IPS-18c (cell line): ENCODE data around the gene RPTOR.
"Not testable (repeated sequence)": the region's sequence is repeated elsewhere in the genome, so short reads cannot be mapped to it uniquely, and the experiment has no call there.

Experiments
- H3K4me3 ChIP-seq: 2 replicates; pipeline ENCODE4 v1.7.0; 2013; ENCODE audit warnings: low read depth, mild to moderate bottlenecking, low read length, moderate library complexity; ENCODE audit not compliant: insufficient read depth
- H3K9me3 ChIP-seq: one replicate; pipeline ENCODE4 v1.6.1; 2013; ENCODE audit warnings: mild to moderate bottlenecking, low read length, moderate library complexity; ENCODE audit not compliant: control insufficient read depth, insufficient read depth

The RPTOR gene

DNA sequence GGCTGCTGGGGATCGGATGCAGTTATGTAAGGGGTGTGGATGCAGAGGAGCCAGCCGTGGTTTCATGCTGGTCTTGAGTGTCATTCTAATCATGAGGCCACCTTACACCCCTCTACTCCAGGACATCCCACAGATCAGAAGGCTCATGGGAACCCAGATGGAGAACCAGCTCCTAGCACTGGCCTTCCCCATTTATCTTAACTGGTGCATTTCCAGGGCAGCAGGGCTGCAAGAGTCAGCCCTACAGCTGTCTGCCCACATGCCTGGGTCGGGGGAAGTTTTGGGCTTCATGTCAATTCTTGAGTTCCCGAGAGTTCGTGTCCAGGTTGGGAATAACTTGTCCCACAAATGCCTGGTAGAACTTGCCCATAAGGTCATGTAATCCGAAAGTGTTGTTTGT, 29.1 kb downstream of the RPTOR start:
- Histone ChIP-seq H3K4me3 (no peak overlapping the region), H3K9me3 (peaks cover 2% of the 10 kb centered on the region)

DNA sequence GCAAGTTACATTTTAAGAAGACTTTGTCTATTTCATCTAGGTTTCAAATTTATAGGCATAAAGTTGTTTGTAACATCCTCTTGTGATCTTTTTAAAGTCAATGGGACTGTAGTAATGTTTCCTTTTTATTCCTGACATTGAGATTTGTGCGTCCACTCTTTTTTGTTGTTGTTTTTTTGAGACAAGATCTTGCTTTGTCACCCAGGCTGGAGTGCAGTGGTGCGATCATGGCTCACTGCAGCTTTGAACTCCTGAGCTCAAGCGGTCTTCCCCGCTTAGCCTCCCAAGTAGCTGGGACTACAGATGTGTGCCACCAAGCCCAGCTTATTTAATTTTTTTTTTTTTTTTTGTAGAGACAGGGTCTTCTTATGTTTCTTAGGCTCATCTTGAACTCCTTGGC, 29.9 kb downstream of the RPTOR start:
- no peak overlapping the region for H3K4me3 ChIP-seq
- peaks cover 2% of the 10 kb centered on the region for H3K9me3 ChIP-seq

DNA sequence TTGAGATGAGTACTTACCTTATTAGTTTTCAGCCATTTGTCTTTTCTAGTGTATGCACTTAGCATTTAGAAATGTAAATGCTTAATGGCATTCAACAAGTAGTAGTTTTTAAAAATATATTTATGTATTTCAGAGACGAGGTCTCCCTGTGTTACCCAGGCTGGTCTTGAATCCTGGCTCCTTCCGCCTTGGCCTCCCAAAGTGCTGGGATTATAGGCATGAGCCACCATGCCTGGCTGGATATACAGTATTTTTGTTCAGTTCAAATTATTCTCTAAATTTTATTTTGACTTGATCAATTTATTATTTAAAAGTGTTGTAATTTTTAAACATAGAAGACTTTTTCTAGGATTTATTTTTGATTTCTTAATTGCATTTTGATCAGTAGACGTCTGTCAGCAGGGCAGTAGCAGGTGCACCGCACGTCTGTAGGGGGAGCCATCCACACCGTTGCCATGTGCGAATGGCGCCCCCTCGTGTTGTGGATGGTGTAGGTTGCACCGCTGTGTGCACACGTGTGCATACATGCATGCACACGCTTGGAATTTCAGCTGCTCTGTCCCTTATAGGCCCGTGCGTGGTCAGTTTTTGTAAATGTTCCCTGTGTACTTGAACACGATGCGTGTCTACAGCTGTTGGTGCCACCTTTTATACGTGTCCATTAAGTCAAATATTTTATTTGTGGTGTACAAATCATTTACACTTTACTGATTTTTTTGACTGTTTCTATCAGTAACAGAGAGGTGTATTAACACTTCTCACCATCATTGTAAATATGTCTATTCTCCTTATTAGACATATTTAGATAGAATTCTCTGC, 30.6 kb downstream of the RPTOR start:
- H3K9me3 ChIP-seq: no peaks in the 10 kb centered on the region
- no peak overlapping the region for H3K4me3 ChIP-seq

DNA sequence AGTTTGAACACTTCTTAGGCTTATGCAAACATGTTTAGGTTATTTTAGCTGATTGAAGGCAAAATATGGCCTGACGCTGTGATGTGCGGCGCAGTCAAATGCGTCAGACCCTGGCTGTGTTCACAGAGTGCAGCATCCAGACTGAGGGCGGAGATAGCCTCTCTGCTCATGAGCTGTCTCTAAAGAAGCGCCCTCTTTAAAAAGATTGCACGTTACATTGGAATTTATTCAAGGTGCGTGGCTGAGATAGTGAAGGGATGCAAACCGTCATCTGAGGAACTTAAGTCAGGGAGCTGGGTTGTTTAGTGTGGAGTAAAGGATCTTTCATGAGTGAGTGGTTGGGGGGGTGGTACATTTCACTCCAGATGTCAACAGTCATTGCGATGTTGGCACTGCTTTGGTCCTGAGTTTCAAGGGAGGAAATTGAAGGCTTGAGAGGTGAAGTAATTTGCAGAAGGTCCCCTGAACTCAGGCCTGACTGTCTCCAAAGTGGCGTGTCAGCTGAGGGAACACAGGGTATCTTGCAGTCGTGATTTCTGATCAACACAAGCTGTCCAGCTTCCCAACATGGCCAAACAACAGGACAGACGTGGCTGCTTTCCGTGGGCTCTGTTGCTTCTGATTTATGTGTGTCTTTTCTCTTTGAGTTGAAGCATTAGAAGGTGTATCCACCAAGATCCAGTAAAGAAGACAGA, 33.4 kb downstream of the RPTOR start:
- no peak overlapping the region for H3K4me3 ChIP-seq
- H3K9me3 ChIP-seq: no peaks in the 10 kb centered on the region

DNA sequence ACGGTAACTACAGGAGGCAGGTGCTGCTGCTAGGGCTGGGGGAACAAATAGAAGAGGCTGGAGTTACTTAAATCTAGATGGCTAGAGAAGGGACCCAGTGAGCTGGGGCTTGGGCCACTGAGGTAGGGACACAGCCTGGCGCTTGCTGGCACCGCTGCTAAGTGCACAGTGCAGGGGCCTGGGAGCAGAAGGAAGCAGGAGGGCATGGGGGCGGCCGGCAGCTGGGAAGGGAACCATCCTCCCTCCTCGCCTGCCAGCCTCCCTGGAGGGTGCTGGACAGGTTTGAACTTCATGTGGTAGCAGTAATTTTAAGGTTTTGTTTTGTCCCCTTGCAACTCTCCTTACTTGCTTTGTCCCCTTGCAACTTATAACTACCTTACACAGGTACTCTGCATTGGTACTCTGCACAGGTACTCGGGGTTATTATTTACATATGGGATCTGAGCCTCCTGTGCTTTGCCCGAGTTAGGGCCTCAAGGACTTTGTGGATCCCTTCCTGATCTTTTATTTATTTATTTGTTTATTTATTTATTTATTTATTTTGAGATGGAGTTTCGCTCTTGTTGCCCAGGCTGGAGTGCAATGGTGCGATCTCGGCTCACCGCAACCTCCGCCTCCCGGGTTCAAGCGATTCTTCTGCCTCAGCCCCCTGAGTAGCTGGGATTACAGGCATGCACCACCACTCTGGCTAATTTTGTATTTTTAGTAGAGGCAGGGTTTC, 34.2 kb downstream of the RPTOR start:
- not testable (repeated sequence) for H3K9me3 ChIP-seq, H3K4me3 ChIP-seq

DNA sequence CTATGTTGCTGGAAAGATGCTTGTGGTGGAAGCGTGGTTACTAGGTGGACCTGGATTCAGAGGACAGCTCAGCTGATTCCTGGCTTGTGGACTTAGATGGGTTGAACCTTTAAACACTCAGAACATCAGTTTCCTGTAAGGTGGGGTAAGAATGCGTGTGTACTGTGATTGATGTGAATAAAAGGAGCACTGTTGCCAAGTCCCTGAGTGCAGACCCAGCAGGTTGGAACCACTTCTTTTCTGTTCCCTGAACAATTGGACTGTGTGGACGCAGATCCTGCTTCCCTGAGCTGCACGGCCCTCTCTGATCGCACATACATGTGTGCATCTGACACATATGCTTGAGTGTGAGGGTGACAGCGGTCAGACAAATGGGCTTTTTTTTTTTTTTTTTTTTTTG, 37.5 kb downstream of the RPTOR start:
- no peak overlapping the region for H3K4me3 ChIP-seq
- peaks cover 2% of the 10 kb centered on the region for H3K9me3 ChIP-seq

DNA sequence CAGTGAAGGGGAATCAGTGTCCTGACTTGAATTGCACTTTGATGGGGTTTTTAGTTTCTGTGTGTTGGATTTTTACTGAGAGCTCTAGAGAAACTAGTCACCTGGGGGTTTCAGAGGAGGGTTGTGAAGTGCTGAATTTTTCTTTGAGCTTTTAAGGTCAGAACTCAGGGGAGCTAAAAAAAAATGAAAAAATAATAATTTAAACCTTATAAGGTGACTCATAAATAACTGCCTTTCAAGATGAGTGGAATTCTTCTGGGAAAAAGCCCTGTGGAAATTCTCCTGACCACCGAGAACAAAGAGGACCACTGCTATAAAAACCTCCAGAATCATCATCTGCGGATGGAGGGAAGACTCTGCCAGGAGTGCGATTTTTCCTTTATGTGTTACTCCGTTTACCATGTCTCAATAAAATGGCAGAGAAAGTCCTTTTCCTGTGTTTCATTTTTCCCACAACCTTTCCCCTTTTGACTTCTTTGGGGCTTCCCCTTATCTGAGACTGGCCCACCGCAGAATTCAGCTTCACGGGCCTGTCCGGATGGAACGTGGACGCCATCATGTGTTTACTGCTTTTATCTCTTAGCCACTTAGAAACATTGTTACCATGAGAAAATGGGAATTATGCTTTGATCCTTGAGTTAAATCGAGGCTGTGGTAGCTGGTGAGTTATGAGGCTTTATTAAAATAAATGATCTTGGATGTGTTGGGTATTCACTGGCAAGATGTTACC, 39.7 kb downstream of the RPTOR start:
- Histone ChIP-seq H3K4me3 (no peak overlapping the region), H3K9me3 (peaks cover 2% of the 10 kb centered on the region)

DNA sequence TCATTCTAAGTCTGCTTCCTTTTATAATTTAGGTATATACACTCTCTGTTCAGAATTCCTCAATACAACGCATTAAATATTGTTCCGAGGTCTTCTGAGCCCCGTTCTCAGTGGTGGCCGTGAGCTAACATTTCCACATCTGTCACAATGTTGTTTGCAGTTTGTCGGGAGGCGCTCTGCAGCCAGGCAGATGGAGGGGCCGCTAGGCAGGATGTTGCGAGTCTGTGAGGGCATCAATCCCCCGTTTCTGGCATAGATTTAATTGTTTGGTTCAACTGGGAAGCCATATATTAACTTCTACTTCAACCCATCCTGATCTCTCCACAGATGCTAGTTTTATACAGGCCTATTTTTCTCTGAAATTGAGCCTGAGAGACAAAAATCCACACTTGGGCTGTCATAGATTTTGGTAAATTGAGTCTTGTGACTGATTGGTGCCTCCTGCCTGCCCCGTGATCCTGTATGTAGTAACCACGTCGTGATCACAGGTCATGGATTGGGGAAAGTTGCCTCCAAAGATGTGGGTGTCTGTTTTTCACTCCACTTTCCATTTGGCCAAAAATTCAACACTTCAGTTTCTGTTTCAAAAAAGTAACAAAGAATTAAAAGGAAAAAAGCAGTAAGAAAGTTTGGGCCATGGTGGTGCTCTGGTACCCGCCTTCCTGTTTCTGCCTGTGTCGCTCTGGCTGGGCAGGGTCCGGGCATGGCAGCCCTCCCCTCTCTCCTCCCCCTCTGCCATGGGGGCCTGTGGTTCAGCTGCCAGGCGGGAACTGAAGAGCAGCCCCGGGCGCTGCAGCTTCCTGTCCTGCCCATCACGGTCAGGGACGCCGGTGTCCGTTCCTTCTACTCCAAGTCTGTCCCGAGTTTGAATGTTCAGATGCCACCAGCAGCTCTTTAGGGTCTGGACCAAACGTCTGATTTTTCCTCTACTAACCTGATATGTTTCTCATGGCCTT, 41.5 kb downstream of the RPTOR start:
- Histone ChIP-seq H3K9me3 (peaks cover 2% of the 10 kb centered on the region), H3K4me3 (no peak overlapping the region)

DNA sequence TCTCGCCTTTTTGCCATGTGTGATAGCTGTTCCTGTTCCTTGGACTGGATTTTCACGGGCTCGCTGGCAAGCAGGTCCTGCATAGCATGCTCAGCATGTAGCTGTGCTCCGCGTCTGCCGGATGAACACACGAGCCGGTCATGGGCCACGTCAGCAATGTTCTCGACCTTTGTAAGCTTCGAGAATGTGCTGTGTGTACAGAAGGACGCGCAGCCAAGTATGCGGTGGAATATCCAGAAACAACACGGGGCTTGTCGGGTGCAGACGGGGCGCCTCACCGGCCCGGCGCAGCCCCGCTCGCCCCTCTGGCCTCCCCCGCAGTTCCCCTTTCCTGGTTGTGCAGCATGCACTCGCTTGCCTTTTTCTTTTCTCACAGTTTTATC, 42.2 kb downstream of the RPTOR start:
- H3K9me3 ChIP-seq: peaks cover 2% of the 10 kb centered on the region
- H3K4me3 ChIP-seq: no peak overlapping the region

DNA sequence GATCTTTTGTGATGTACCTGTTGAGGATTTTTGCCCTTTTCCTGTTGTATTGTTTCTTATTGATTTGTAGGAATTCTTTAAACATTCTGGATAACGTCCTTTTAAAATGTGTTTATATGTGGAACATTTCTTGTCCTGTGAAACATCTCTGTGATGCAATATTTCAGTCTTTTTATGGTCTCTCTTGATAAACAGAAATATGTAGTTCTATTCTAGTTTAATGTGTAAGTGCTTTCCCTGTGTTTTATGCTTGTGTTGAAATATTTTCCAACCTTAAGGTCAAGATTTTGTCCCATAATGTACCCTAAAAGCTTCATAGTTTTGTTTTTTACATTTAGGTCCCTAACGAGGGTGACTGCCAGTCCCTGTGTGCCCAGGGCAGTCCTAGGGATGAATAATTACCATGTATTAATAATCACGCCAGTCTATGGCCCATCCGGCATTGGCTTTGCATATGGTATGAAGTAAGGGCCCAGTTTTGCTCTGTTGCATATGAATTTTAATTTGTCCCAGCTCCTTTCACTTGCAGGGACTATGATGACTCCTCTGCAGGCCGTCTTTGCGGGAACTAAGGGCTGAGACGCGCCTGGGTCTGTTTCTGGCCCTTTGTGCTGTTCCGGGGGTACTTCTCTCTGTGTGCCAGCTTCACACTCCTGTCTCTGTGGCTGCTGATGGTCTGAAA, 44.2 kb downstream of the RPTOR start:
- H3K4me3 ChIP-seq: no peak overlapping the region
- peaks cover under 1% of the 10 kb centered on the region for H3K9me3 ChIP-seq

DNA sequence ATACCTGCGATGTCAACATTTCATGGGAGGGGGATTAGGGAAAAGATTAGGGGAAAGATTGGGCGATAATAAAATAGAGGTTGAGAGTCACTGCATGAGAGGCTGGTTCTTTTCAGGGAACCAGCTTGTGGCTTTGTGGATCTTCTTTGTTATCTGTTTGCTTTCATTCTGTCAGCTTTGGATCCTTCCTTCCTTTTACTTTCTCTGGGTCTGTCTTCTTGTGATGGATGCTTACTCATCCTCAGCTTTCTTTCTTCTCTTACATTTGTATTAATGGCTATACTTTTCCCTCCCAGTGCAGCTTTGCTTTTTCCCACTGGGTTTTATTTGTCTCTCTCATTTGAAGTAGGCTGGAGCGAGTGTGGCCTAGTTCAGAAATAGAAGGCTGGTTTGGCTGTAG, 47.1 kb downstream of the RPTOR start:
- Histone ChIP-seq H3K9me3 (no peaks in the 10 kb centered on the region), H3K4me3 (no peak overlapping the region)

DNA sequence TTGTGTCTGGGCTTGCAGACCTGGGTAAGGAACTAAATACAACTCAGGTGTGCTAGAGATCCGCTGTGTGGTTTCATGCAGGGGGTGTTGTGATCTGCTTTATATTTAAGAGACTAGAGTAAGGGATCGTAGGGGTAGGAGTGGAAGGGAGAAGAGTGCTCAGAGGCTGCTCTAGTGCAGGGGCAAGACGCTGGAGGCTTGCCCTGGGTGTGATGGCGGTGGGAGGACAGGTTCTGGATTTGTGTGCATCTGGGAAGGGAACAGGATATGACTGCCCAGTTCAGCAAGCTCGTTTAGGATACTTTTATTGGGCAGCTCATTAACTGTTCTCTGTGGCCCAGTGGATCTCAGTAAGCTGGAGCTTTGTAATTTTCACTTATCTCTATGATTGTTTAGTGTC, 47.6 kb downstream of the RPTOR start:
- Histone ChIP-seq H3K4me3 (no peak overlapping the region), H3K9me3 (no peaks in the 10 kb centered on the region)

DNA sequence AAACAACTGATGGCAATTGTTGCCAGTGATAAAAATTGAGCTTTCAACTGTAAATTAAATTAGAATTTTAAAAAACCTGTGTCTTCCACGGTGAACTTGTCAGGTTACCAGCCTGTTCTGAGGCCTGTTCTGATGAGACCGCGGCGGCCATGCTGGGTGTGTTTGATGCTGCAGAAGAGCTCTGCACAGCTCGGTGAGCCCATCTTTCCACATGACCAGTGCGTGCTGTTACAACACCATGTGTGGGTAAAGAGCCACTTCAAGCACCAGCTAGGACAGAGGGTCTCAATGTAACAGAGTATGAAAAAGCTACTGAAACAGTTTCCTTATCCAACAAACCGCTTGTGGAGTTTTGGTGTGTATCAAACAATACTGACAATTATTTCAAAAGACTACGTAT, 48.5 kb downstream of the RPTOR start:
- no peaks in the 10 kb centered on the region for H3K9me3 ChIP-seq
- no peak overlapping the region for H3K4me3 ChIP-seq

DNA sequence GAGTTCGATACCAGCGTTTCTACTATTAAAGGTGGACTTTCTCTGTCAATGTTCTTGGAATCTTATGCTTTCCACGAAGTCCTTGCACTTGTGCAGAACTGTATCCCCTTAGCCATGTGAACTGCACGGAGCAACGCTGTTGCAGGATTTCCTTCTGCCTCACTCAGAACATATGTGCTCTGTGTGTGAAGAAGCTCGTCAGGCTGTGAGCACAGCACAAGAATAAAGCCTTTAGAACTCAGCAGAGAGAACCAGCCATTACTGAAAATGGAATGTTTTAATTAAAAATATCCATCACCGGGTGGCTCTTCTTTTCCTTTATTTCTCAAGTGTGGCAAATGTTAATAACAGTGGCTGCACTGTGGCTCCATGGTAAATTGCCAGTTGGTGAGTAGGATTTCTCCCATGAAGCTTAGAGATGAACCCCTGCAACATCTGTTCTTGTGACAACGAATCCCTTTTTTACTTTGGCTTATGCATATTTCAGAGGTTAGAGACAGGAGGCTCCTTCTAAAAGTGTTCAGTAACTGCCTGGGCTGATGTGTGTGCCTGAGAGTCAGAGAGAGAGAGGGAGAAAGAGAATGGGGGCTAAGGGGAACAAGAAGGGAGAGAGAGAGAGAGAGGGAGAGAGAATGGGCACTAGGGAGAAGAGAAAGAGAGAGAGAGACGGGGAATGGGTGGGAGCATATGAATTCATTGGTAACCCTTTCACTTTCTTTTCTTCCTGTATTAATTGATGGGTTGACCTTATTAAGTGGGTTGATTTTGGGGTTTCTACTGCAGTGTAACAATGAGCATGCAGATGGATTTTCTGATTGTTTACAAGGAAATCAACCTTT, 50.0 kb downstream of the RPTOR start:
- Histone ChIP-seq H3K9me3 (no peaks in the 10 kb centered on the region), H3K4me3 (no peak overlapping the region)
